Pancreas (tissue), 10 donors: ENCODE data around the gene FARSB. TPM values are rescaled to one million over a fixed set of nuclear protein-coding genes. Genes with fewer than 3 reads are reported as not detected.

Experiments
- ATAC-seq, 4 donors: fragments of 200-7000 bp; cut with Tn5 transposase; one replicate each; pipeline versions ENCODE4 v1.8.0 to v1.9.1; 2020; ENCODE audit warnings: mild to moderate bottlenecking in 4 of 4, moderate library complexity in 4 of 4
- DNase-seq, 6 donors: peaks; one replicate each; pipeline ENCODE4 v3.0.0-alpha.2; 2020
- FAIRE-seq: peaks from 2 replicates; lab custom pipeline; 2012; peaks lifted over from hg19 to GRCh38; lab: Jason Lieb, UNC
- H3K27ac ChIP-seq, 4 donors: fragments of 200-600 bp; sonication (generic); 1 replicate in 3 of 4; 2 replicates in 1 of 4; pipeline versions ENCODE4 v1.5.0 to v1.8.0; 2020
- H3K27me3 ChIP-seq, 4 donors: fragments of 200-600 bp; one replicate each; pipeline ENCODE4 v1.8.0; 2021
- H3K36me3 ChIP-seq, 3 donors: fragments of 200-600 bp; sonication (generic) in 1 of 3; one replicate each; pipeline versions ENCODE4 v1.5.0 to v1.8.0; 2020 to 2021
- H3K4me1 ChIP-seq, 3 donors: fragments of 200-600 bp; one replicate each; pipeline ENCODE4 v1.8.0; 2021
- H3K4me3 ChIP-seq, 4 donors: fragments of 200-600 bp; sonication (generic) in 2 of 4; one replicate each; pipeline versions ENCODE4 v1.5.0 to v1.8.0; 2020 to 2021
- H3K9me3 ChIP-seq, 4 donors: fragments of 200-600 bp; one replicate each; pipeline ENCODE4 v1.8.0; 2021
- CTCF ChIP-seq, 4 donors: fragments of 200-600 bp; sonication (generic) in 3 of 4; IDR thresholded peaks; one replicate each; pipeline versions ENCODE4 v1.5.0 to v1.8.0; 2021; ENCODE audit warnings: antibody characterized with exemption in 4 of 4
- WGBS, 2 donors: extraction: QIAGEN DNeasy Blood & Tissue Kit; methylation state at CpG; one replicate each; pipeline ENCODE4 v1.1.7; 2013; 5-methylcytosine and 5-hydroxymethylcytosine counted together
- intact Hi-C, 3 donors: fragments of 100-400 bp; cut with DNase I; formaldehyde crosslinking; loops; one replicate each; pipeline versions ENCODE4 v1.11.1 to v1.14.2; 2022
- polyA plus RNA-seq, 2 donors: library from polyadenylated mRNA; stranded (reverse); fragments of 200-250 nt; gene quantifications; one replicate each; pipeline ENCODE4 v1.2.3, GENCODE V29; 2013
- total RNA-seq, 6 donors: library from RNA; stranded (reverse); fragmentation: NEBNext Ultra II Directional in 4 of 6; extraction: Animal tissue kit (Norgen Biotek cat#: 25700) in 4 of 6; gene quantifications; one replicate each; pipeline versions ENCODE4 v1.2.1 to v1.2.4, GENCODE V29; 2021 to 2023
- donor health status: healthy with polysubstance abuse.
- donor health status: DM: no; HTN: no; CAD: no; lungs with moderate emphysema.
- donor health status: DM: no; HTN: no; CAD: no.
- donor health status: control.
- donor health status: control.
- donor health status: Bipolar disorder and iron deficiency.
- donor health status: DM: yes; HTN: yes; CAD: no.
- donor health status: DM: no; HTN: no; CAD: no.
- donor health status: DM: no; HTN: no; CAD: no.
- donor health status: DM: yes; HTN: yes; CAD: no.

FARSB gene
- total and polyA plus RNA-seq, 8 donors = 6.1 to 13.7 (median 9.1) TPM

GRCh38 chr2:222582928-222583327, 73.0 kb downstream of the FARSB start:
- Histone ChIP-seq H3K36me3 (no peaks in the 10 kb centered on the region), H3K4me1 (no peaks in the 10 kb centered on the region), H3K4me3 (no peak overlapping the region), H3K27ac (no peak overlapping the region), H3K9me3 (no peaks in the 10 kb centered on the region), H3K27me3 (no peaks in the 10 kb centered on the region)
- no peak for TF ChIP-seq CTCF (IDR thresholded peaks at IDR 0.05)
- no peak for FAIRE-seq
- DNase-seq = no peak
- no peak for ATAC-seq
- intact Hi-C loops = no loop called here

GRCh38 chr2:222577341-222577740, 78.6 kb downstream of the FARSB start:
- no peak overlapping the region for H3K4me3 ChIP-seq
- DNase-seq (no peak), ATAC-seq (no peak), FAIRE-seq (no peak)
- H3K27me3 ChIP-seq = no peaks in the 10 kb centered on the region
- TF ChIP-seq CTCF (IDR thresholded peaks at IDR 0.05) = no peak
- H3K9me3 ChIP-seq = no peaks in the 10 kb centered on the region
- no peaks in the 10 kb centered on the region for H3K4me1 ChIP-seq
- 65 to 91% methylated on average over 3 of the region's 3 CpGs for WGBS, 2 donors
- intact Hi-C loops = no loop called here
- H3K36me3 ChIP-seq = no peaks in the 10 kb centered on the region
- no peak overlapping the region for H3K27ac ChIP-seq

- no peak for TF ChIP-seq CTCF (IDR thresholded peaks at IDR 0.05)
- FAIRE-seq (no peak), DNase-seq (no peak), ATAC-seq (no peak)
- Histone ChIP-seq H3K27ac (no peak overlapping the region), H3K4me3 (no peak overlapping the region), H3K36me3 (peaks cover 0 to under 1% (median 0%) of the 10 kb centered on the region in 3 donors), H3K27me3 (no peaks in the 10 kb centered on the region), H3K4me1 (no peaks in the 10 kb centered on the region), H3K9me3 (no peaks in the 10 kb centered on the region)
- intact Hi-C loops = no loop called here
- 82 to 86% methylated on average over 7 of the region's 7 CpGs for WGBS, 2 donors
Measured at GRCh38 chr2:222576171-222577081, 79.5 kb downstream of the FARSB start.

- H3K4me1 ChIP-seq = no peaks in the 10 kb centered on the region
- 89 to 93% methylated on average over 2 of the region's 2 CpGs for WGBS, 2 donors
Measured at GRCh38 chr2:222575618-222576017, 80.3 kb downstream of the FARSB start.

More at GRCh38 chr2:222575618-222576017, 80.3 kb downstream of the FARSB start:
- Histone ChIP-seq H3K27ac (no peak overlapping the region), H3K9me3 (no peaks in the 10 kb centered on the region), H3K27me3 (no peaks in the 10 kb centered on the region), H3K36me3 (peaks cover 0 to 6% (median 0%) of the 10 kb centered on the region in 3 donors), H3K4me3 (no peak overlapping the region)
- no peak for TF ChIP-seq CTCF (IDR thresholded peaks at IDR 0.05)
- FAIRE-seq (no peak), ATAC-seq (no peak), DNase-seq (no peak)
- intact Hi-C loops = no loop called here
